Measurements from ENCODE around the gene ZNF800.
A peak's percentile ranks its signal among the peaks of the same experiment; 100 is the strongest.

The ZNF800 gene

GRCh38 chr7:127393368-127394058 lies 1.0 kb upstream of the ZNF800 start (continued):
- no peak; the same call in none of the 2 replicates for TF ChIP-seq PRDM10 (tag by site-specific recombination; IDR thresholded peaks at IDR 0.05)
- TF ChIP-seq ZNF645 (tag by site-specific recombination; IDR thresholded peaks at IDR 0.05) = no peak
- peak; percentile 30; the same call in 1 of the 2 replicates for TF ChIP-seq ZNF660 (tag by site-specific recombination; IDR thresholded peaks at IDR 0.05)
- peak; percentile 81 for TF ChIP-seq ZFP69B (tag by site-specific recombination; IDR thresholded peaks at IDR 0.05)
- no peak for TF ChIP-seq MEIS1 (CRISPR knock-in tag; IDR thresholded peaks at IDR 0.05; ENCODE audit: borderline replicate concordance)

- ChIA-PET CTCF (interaction anchor here (0.6 to 1.7 kb wide), 3 partner anchors 44 to 644 kb away, joined by 3 to 4 read pairs (median 3); no protein-coding TSS in a partner anchor), POLR2A (interaction anchor here (0.6 to 2.1 kb wide), 14 partner anchors 9 to 588 kb away, joined by 3 to 14 read pairs (median 4); partner anchors contain the start of gene GRM8)
- Histone ChIP-seq H3K27ac (ENCODE audit: extremely low read depth, low read depth, low read length) (peak overlapping the region; percentile 57), H3K9me3 (ENCODE audit: control insufficient read depth, insufficient read depth, low read depth, low read length) (no peaks in the 10 kb centered on the region), H3K4me3 (ENCODE audit: low read depth, low read length) (peak overlapping the region; percentile 97), H3K36me3 (ENCODE audit: control insufficient read depth in 2 of 2, insufficient read depth in 1 of 2, low read length in 2 of 2) (peaks cover 6 to 24% of the 10 kb centered on the region in 2 experiments), H3K4me1 (ENCODE audit: control insufficient read depth, insufficient read depth, low read length) (peaks cover 3% of the 10 kb centered on the region; the same call in 1 of the 2 replicates)
- TF ChIP-seq ZFP37 (tag by site-specific recombination; IDR thresholded peaks at IDR 0.05) (0 out of 2 replicates have a peak, but pooled peaks have one; percentile 22), HOXD13 (CRISPR knock-in tag; IDR thresholded peaks at IDR 0.05; ENCODE audit: borderline replicate concordance) (no peak), ZSCAN30 (tag by site-specific recombination; IDR thresholded peaks at IDR 0.05) (peak; percentile 65; the same call in 1 of the 2 replicates), ZNF48 (tag by site-specific recombination; IDR thresholded peaks at IDR 0.05) (no peak), OSR2 (tag by site-specific recombination; IDR thresholded peaks at IDR 0.05) (no peak), ZFHX2 (tag by site-specific recombination; conservative IDR thresholded peaks at IDR 0.05) (peak; percentile 60), ZFP41 (tag by site-specific recombination; IDR thresholded peaks at IDR 0.05; ENCODE audit: borderline replicate concordance) (no peak), ZNF785 (tag by site-specific recombination; IDR thresholded peaks at IDR 0.05) (0 out of 2 replicates have a peak, but pooled peaks have one; percentile 36), ZNF24 (tag by site-specific recombination; IDR thresholded peaks at IDR 0.05) (0 out of 2 replicates have a peak, but pooled peaks have one; percentile 28), ZXDB (tag by site-specific recombination; IDR thresholded peaks at IDR 0.05) (peak; percentile 29; the same call in 1 of the 2 replicates), ZNF148 (tag by site-specific recombination; IDR thresholded peaks at IDR 0.05; ENCODE audit: borderline replicate concordance) (no peak), ZBTB26 (tag by site-specific recombination; optimal IDR thresholded peaks at IDR 0.05) (peak; percentile 40), ZFP69B (tag by site-specific recombination; IDR thresholded peaks at IDR 0.05) (peak; percentile 73; the same call in 1 of the 2 replicates), ZFP3 (tag by site-specific recombination; IDR thresholded peaks at IDR 0.05; ENCODE audit: low read depth) (no peak), ZNF391 (tag by site-specific recombination; IDR thresholded peaks at IDR 0.05; ENCODE audit: borderline replicate concordance, low read depth) (no peak), YY1 (tag by site-specific recombination; IDR thresholded peaks at IDR 0.05) (peak; percentile 23; the same call in 1 of the 2 replicates), CTCF (tag by site-specific recombination; IDR thresholded peaks at IDR 0.05) (peak; percentile 29; the same call in 1 of the 2 replicates), ZNF501 (tag by site-specific recombination; IDR thresholded peaks at IDR 0.05) (peak; percentile 55), GLIS2 (tag by site-specific recombination; IDR thresholded peaks at IDR 0.05) (peak; percentile 69), ZNF169 (tag by site-specific recombination; IDR thresholded peaks at IDR 0.05) (no peak), ZNF561 (tag by site-specific recombination; IDR thresholded peaks at IDR 0.05; ENCODE audit: borderline replicate concordance) (peak; percentile 34; the same call in 1 of the 2 replicates)
Measured at GRCh38 chr7:127392182-127392565, 334 bp downstream of the ZNF800 start.

All from HEK293 (cell line).